ENCODE results near the gene CHST11. TPM values are rescaled to one million over a fixed set of nuclear protein-coding genes. Genes with fewer than 3 reads are reported as not detected.

The CHST11 gene
- total and polyA plus RNA-seq, 2 of the 4 experiments (the other 2 are of a cell fraction) = 1.4 to 2.7 TPM

GRCh38 chr12:104532636-104533035, 75.9 kb downstream of the CHST11 start:
- Histone ChIP-seq H2BK5ac (ENCODE audit: low read depth, low read length, poor library complexity, severe bottlenecking) (no peak overlapping the region), H2BK20ac (ENCODE audit: low read depth, low read length) (no peak overlapping the region), H4K91ac (ENCODE audit: insufficient read depth, low read depth, low read length) (no peak overlapping the region), H3K23ac (ENCODE audit: low read depth, low read length) (no peak overlapping the region), H3K79me1 (ENCODE audit: low read depth in 1 of 2, low read length in 2 of 2) (no peaks in the 10 kb centered on the region), H3K36me3 (ENCODE audit: control insufficient read depth, insufficient read depth, low read length) (no peaks in the 10 kb centered on the region), H3K9me1 (ENCODE audit: insufficient read depth, low read length) (0 out of 2 replicates have a peak, but pooled peaks cover 3% of the 10 kb centered on the region), H3K56ac (ENCODE audit: extremely low read depth, insufficient read depth, low read length) (no peak overlapping the region), H2BK120ac (ENCODE audit: low read depth, low read length) (no peak overlapping the region), H3K4ac (ENCODE audit: low read depth, low read length) (no peak overlapping the region), H4K5ac (ENCODE audit: low read depth, low read length) (no peak overlapping the region), H2AK5ac (ENCODE audit: low read depth, low read length) (no peak overlapping the region), H3K18ac (ENCODE audit: low read depth, low read length) (no peak overlapping the region), H4K8ac (ENCODE audit: low read depth in 2 of 2, low read length in 2 of 2) (no peak overlapping the region), H3K9me3 (ENCODE audit: control insufficient read depth, insufficient read depth, low read length) (0 out of 2 replicates have a peak, but pooled peaks cover 5% of the 10 kb centered on the region), H3K27ac (ENCODE audit: insufficient read depth, low read length) (no peak overlapping the region), H3K27me3 (ENCODE audit: control insufficient read depth, insufficient read depth, low read length) (peaks cover 17% of the 10 kb centered on the region), H3K4me3 (ENCODE audit: insufficient read depth, low read depth, low read length) (no peak overlapping the region), H3K14ac (replicated peaks; ENCODE audit: low read depth, low read length) (no peak overlapping the region), H3K4me1 (ENCODE audit: control insufficient read depth, insufficient read depth, low read length) (no peaks in the 10 kb centered on the region), H2BK15ac (ENCODE audit: low read depth, low read length) (no peak overlapping the region), H3K9ac (ENCODE audit: low read depth, low read length) (no peak overlapping the region), H4K20me1 (ENCODE audit: insufficient read depth, low read length) (no peaks in the 10 kb centered on the region), H2AFZ (replicated peaks; ENCODE audit: low read length, poor library complexity) (no peak overlapping the region), H2AK9ac (replicated peaks; ENCODE audit: low read depth, low read length, poor library complexity) (no peak overlapping the region), H3K4me2 (ENCODE audit: low read depth, low read length) (no peak overlapping the region)
- in situ Hi-C loops (cut with MboI; ENCODE audit: low sequenced_read_pairs) (no loop called here), dilution Hi-C loops (cut with HindIII; ENCODE audit: low sequenced_read_pairs, unreplicated experiment) (no loop called here), intact Hi-C loops (cut with micrococcal nuclease) (no loop called here)
- no TSS peak for BruUV-seq (replicated peaks)
- CTCF ChIA-PET = no interaction called here
- TF ChIP-seq FOS (IDR thresholded peaks at IDR 0.05; ENCODE audit: low read depth, low read length) = no peak
- no peak for TF ChIP-seq BHLHE40 (IDR thresholded peaks at IDR 0.05; ENCODE audit: low read depth, low read length)
- no peak for TF ChIP-seq NFE2L2 (IDR thresholded peaks at IDR 0.05; ENCODE audit: low read depth, low read length)
- no peak for TF ChIP-seq USF2 (IDR thresholded peaks at IDR 0.05; ENCODE audit: low read depth, low read length)
- TF ChIP-seq CTCF (conservative IDR thresholded peaks at IDR 0.05; ENCODE audit: low read depth, low read length) = no peak
- no peak for TF ChIP-seq CEBPB (IDR thresholded peaks at IDR 0.05; ENCODE audit: low read depth, low read length)
- TF ChIP-seq RAD21 (IDR thresholded peaks at IDR 0.05; ENCODE audit: low read length) = no peak
- TF ChIP-seq ELK1 (IDR thresholded peaks at IDR 0.05; ENCODE audit: borderline replicate concordance, low read depth, low read length) = no peak
- TF ChIP-seq SMC3 (IDR thresholded peaks at IDR 0.05; ENCODE audit: low read depth, low read length) = no peak
- no peak for TF ChIP-seq RCOR1 (IDR thresholded peaks at IDR 0.05; ENCODE audit: insufficient replicate concordance, low read length)
- no peak for TF ChIP-seq CHD1 (IDR thresholded peaks at IDR 0.05; ENCODE audit: low read depth, low read length)
- no peak for TF ChIP-seq POLR2A (IDR thresholded peaks at IDR 0.05; ENCODE audit: low read depth, low read length)
- TF ChIP-seq MAFK (IDR thresholded peaks at IDR 0.05; ENCODE audit: low read depth, low read length) = no peak
- TF ChIP-seq MAZ (IDR thresholded peaks at IDR 0.05; ENCODE audit: borderline replicate concordance, low read depth, low read length) = no peak
- no peak for TF ChIP-seq RFX5 (IDR thresholded peaks at IDR 0.05; ENCODE audit: low read depth, low read length)
- TF ChIP-seq MXI1 (IDR thresholded peaks at IDR 0.05; ENCODE audit: borderline replicate concordance, low read depth, low read length) = no peak
- POLR2A ChIA-PET (ENCODE audit: unreplicated experiment) = no interaction called here
- no peak for DNase-seq
- whole genome bisulfite sequencing, 2 experiments (ENCODE audit: extremely low coverage in 2 of 2, insufficient read length in 1 of 2) = 80% methylated on average over 2 of the region's 2 CpGs; no CpG with 5 or more reads in 1 of the 2 experiments
- no peak for ATAC-seq (ENCODE audit: low read depth)
